GM18499 (cell line): Measurements from ENCODE around the gene PPIC.

Source experiments
- ATAC-seq: cut with Tn5 transposase; IDR thresholded peaks from one replicate; pipeline ENCODE4 v1.9.1; 2021; ENCODE audit warnings: moderate number of reproducible peaks; ENCODE audit not compliant: insufficient read depth, unreplicated experiment

The PPIC gene

DNA sequence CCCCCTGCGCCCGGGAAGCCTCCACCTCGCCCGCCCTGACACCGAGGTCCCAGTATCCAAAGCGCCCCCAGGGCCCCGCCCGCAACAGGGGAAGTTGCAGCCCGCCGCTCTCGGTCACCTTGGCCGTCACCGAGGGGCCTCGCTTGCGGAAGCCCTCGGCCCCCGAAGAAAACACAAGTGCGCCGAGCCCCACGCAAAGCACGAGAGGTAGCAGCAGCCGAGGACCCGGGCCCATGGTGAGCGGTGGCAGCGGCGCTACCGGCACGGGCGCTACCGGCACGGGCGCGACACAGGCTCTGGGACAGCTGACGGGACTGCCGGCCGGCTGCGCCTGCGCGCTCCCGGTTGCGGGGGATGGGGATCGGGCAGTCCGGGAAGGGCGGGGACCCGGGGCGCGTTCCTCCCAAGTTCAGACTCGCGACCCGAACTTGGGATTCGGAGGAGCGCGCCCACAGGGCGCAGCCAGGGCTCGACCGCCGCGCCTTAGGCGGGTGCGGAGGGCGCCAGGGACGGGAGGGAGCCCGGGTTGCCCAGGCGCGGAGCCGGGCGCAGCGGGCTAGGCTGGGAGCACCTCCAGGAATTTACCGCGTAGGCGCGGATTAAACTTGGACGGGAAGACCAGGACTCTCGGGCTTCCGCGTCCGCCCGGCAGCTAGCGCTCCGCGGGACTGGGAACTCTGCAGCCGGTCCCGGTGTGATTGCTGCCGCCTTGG, at the start of gene PPIC:
TSS of gene PPIC (minus strand) at position 335 of the 713 bp plus-strand sequence. CDS start at position 235, 100 bp downstream.
- ATAC-seq = no peak

DNA sequence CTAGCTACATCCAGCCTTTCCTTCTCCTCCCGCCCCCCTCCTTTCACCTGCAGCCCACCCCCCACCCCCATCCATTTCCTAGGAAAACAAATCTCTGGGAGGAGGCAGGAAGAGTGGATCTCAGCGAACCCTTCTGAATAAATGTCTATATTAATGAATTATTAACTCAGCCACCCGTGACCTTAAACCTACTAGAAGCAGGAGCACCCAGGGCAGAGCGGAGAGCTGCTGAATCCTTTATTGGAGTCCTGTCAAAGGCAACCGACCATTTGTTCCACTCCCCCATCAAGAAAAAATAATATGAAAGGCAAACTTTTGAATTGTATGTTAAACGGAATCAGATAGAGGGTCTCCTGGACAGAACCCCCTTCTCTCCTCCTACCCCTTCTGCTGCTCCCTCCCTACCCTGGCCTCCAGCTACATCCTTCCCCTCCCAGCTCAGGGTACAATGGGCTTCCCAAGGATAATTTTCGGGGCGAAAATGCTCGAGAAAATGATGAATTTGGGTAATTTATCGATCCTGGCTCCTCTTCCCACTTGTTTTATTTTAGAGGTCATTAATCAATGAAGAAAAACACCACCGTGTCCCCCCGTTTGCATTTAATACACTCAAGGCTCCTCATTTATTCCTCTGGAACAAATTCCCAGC, 49.2 kb upstream of the PPIC start:
- no peak for ATAC-seq

DNA sequence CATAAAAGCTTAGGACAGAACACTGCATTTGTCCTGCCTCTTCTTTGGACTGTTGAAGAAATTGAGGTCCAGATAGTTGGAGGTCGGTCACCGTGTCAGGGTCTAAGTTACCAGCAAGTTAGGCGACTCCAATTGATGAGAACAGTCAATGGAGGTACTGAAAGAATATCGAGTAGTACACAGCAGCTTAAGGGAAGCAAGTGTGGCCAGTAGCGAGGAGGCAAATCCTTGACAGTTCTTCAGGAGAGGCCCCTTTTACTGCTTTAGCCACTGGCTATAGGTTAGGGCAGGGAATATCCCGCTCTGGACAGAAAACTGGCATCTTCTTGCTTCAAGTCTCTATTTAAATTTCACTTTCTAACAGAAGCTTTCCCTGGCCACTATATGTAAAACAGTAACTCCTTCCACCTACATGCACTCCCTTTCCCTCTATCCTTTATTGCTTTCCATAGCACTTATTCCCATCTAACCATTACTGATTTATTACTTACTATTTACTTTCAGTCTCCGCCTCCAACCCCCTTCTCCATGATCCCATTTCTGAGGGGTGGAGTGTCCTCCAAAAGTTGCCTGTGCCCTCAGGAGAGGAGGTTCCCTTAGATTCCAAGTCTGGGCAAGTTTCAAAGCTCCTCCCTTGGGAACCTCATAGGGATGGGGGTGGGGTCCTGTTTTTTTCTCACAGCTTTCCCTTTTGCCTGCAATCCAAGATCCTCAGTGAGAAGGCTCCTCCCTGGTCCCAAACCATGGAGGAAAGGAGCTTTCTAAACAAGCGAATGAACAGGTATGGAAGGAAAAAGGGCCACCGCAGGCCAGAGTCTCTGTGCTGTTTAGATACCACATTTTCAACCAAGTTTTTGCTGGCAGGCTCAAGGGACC, 48.4 kb upstream of the PPIC start:
- no peak for ATAC-seq

DNA sequence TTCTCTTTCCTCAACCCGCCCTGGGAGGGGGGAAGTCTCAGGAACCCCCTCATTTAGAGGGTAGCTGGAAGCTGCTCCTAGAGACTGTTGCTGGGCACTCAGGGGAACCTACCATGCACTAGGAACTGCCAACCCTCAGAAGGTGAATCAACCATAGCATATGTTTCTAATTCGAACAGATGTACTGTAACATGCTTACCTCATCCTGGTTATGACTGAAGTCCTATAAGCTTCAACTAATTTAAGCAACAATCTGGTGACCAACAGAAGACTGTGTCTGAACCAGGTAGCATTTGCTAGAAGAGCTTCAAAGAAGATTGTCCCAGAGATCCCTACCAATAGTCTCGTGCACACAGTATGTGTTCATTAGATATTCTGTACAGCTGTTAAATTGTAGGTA, 46.8 kb upstream of the PPIC start:
- no peak for ATAC-seq

DNA sequence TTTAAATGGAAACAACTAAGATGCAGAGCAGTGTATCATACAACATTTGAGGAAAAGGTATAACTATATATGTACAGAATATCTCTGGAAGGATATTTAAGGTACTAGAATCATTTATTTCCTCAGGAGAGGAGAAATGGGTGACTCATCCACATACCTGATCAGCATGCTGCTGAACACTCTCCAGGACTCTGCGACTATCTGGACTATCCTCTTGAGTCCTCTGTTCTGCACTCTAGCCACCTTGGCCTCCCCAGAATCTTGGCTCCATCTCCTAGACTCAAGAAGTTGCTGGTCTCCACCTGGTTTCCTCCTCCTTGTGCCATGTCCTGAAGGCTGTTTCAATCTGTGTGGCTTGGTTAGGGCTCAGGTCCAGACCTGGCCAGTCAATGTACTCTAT, 43.7 kb upstream of the PPIC start:
- no peak for ATAC-seq

DNA sequence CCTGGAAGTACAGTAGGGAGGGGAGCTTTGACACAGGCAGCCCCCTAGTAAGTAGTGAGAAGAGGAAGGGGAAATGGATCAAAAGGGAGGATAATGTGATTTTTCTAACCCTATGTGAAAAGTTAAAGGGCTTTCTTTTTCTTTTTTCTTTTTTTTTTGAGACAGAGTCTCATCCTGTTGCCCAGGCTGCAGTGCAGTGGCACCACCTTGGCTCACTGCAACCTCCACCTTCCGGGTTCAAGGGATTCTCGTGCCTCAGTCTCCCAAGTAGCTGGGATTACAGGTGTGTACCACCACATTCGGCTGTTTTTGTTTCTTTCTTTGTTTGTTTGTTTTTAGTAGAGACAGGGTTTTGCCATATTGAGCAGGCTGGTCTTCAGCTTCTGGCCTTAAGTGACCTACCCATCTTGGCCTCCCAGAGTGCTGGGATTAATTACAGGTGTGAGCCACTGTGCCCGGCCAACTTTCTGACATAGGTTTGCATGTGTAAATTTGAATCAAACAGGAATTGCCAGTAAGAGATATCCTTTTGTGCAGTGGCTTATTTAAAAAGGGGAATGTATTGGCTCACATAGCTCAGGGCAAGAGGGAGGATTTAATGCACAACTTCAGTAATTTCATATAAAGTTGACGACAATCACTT, 39.1 kb upstream of the PPIC start:
- ATAC-seq = no peak

DNA sequence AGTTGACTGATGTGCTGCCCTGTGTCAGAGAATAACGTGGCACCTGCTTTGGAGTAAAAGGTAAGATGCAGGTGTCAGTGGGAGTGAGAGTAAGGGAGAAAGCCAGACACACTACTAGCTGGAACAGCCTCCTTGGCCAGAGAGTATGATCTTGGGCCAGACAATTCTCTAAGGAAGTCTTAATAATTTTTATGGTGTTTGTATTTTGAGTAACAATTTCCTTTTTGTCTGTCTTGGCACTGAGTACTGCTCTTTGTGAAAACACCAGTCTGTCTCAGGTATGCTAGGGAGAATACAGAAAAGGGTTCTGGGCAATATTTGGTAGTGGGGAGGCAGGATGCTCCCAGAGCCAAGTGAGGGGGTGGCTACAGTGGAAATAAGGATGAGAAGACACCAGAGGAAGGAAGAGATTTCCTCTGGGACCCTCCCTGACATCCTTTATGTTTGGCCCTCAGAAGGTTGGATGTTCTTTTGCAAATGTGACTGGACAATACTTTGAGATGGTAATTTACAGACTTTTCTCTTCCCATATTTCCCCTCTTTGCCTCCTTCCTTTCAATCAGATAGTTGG, 31.9 kb upstream of the PPIC start:
- no peak for ATAC-seq

DNA sequence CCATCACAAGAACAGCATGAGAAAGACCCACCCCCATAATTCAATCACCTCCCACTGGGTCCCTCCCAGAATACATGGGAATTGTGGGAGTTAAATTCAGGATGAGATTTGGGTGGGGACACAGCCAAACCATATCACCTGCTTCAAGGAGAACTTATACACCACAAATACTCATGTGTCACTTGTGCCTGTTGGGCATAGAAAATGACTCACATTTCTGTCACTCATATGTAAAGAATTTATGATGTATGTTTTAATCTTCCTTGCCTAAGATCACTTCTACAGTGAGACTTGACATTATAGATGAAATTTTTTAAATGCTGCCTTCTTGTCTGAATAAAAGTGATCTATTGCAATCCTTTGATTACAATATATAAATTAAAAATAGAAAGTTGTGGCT, 29.5 kb upstream of the PPIC start:
- no peak for ATAC-seq

DNA sequence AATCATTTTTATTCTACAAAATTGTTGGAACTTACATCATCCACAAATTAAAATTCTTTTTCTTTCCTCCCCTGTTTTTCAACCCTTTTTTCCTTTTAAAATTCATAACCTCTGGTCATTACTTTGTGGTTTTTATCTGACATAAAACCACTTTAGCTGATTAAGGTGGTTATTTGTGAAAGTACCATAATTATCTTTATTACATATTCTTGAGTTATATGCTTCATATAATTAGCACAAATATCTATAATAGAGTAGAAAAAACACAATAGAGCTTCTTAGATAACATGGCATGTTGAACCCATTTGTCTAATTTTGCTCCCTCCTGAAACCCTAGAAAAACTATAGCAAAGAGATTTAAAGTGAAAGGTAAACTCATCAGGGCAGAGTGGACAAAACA, 22.9 kb upstream of the PPIC start:
- no peak for ATAC-seq

DNA sequence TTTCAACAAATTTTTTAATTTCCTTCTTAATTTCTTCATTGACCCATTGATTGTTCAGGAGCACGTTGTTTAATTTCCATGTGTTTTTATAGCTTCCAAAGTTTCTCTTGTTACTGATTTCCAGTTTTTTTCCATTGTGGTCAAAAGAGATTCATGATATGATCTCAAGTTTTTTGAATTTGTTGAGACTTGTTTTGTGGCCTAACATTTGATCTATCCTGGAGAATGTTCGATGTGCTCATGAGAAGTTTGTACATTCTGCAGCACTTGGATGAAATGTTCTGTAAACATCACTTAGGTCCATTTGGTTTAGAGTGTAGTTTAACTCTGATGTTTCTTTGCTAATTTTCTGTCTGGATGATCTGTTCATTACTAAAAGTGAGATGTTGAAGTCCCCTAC, 14.7 kb upstream of the PPIC start:
- ATAC-seq = no peak

DNA sequence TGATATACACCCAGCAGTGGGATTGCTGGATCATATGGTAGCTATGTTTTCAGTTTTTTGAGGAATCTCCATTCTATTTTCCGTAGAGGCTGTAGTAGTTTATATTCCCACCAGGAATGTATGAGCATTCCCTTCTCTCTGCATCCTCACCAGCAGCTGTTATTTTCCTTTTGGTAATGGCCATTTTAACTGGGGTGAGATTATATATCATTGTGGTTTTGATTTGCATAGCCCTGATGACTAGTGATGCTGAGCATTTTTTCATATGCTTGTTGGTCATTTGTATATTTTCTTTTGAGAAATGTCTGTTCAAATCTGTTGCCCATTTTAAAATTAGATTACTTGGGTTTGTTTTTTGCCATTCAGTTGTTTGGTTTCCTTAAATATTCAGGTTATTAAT, 11.2 kb upstream of the PPIC start:
- ATAC-seq = no peak

DNA sequence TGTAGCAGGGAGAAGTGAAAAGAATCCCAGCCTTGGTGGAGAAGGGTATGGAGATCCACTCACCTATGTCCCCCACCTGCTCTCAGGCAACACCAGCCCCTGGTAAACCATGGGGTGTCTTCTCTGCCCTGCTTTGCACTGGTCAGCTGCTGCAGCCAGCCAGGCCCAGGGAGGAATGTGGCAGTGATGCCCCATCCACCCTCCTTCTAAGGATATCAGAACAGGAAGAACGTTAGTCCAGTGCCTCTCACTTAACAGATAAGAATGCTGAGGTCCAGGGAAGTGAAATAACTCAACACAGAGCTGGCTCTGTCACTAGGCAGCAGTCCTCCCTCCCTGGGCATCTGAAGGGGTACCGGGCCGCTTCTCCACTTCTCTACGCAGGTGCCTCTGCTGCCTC, 9.7 kb upstream of the PPIC start:
- no peak for ATAC-seq

DNA sequence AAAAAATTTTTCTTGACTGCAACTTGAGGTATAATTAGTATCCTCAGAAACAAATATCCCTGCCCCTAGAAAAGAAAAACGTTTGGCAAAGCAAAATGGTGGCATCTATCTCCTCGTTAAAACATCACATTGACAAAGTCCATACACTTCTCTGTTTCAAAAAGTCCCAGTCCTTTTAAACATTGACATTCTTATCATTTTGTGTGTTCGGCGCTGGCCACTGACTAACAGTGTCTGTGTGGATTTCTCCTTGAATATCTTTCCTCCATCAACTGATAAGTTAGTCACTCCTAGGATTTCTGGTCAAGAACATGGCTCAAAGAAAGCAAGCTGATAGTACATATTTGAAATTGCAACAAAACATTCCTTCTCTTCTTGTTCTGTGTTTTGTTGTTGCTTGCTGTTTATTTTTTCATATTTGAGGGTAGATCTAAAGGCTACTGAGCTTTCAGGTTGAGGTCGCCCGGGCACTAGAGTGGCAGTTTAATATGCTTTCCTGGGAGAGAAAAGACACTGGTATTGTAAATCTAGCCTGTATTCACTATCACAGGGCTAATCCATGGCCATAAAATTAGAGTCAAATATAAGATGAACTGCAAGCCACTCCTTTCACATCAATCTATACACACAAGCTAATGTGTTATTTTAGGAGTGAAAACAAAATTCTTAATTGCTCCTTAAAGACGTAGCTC, 8.5 kb upstream of the PPIC start:
- no peak for ATAC-seq

DNA sequence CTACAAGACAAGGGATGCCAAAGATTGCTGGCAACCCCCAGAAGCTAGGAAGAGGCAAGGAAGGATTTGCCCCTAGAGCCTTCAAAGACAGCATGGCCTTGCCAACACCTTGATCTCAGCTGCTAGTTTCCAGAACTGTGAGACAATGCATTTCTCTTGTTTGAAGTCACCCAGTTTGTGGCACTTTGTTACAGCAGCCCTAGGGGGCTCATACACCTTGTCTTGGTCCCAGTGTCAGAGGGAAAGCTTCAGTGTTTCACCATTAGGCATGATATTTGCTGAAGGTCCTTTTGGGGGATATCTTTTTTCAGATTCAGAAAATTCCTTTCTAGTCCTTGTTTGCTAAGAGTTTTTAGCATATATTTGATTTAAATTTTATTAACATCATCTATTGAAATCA, 3.1 kb upstream of the PPIC start:
- no peak for ATAC-seq

DNA sequence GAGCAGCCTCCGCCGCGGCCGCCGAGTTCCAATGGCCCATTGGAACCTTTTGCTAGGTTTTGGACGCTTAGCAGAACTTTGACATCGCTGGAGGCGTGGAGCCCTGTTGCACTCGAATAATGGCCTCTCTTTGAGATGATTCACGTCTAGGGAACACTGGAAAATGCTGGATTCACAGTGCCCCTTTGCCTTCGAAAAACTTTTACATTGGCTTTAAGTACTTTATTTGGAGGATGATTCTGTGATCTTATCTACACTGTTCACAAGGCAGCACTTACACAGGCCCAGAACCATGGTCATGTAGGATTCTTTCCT, 536 bp upstream of the PPIC start:
- ATAC-seq = no peak

DNA sequence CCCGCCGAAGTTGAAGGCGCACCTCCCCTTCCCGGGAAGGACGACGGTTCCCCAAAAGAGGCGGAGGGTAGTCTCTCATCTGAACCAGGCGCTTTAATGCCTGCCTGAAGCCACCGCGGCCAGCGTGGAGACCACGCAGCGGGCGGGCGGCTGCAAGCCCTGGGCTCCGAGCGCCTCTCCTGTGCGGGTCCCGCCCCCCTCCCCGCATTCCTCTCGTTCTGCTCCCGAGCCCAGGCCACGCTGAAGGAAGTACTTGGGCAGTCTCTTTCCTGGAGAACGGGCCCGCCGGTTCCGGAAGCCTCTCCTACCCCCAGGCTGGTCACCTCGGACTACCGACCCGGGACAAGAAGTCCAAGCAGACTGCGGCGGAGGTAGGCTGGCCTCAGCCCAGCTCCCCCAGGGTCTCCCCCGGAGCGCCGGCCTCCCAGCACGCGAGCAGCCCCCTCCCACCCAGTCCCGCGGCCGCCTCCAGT, 571 bp downstream of the PPIC start:
- ATAC-seq = no peak

DNA sequence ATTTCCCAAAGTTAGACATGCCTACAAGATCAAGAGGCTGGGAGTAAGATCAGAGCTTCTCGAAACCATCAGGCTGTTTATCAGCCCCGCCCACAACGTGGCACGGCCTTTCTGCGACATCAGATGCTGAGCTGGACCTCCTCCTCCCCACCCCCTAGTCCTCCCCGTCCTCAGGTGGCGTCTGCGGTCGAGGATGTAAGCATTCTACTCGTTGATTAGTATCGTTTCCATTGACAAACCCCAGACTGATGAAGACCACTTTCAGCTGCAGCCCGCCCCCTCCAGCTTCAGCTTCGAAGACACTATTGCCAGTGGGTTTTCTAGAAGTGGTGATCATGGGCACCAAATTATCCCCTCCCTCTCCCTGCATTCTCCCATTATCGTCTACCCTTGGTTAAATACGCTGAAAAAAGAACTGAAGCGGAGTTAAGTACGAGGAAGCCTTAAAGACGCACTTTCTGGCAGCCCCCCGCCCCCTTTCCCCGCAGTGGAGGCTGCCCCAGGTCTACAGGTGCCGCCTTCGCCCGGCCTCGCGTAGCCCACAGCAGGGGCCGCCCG, 1.1 kb downstream of the PPIC start:
- no peak for ATAC-seq

DNA sequence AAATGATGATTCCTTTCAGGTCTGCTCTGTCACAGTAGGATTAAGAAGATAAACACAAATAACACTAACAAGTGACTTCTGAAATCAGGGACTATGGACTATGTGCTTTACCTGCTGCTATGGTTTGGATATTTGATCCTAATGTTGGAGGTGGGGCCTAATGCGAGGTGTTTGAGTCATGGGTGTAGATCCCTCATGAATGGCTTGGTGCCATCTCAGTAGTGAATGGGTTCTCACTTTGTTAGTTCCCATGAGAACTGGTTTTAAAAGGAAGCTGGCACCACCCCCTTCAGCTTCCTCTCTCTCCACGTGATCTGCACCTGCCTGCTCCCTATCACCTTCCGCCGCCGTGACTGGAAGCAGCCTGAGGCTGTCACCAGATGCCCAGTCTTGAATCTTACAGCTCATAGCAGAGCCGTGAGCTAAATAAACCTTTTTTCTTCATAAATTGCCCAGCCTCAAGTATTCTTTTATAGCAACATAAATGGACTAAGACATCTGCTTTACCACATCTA, 3.3 kb downstream of the PPIC start:
- ATAC-seq = no peak

DNA sequence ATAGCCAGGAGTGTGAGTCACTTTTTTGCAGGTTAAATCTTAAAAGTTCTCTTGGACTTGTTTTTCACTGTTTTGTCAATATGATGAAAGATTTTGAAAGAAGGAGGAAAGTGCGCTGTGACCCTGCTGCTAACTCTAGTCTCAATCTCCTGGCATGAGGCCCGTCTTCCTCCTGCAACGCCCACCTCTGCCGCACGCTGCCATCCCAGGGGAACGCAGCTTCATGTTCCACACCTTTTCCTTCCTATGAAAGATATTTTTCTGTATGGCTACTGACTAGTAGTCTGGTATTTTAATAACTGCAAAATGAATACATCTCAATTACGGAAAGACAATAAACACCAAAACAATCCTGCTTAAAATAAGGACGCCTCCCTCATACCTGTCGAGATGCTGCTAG, 8.3 kb downstream of the PPIC start:
- no peak for ATAC-seq
